ENCODE measurements around the gene PLEKHA8.

DNA sequence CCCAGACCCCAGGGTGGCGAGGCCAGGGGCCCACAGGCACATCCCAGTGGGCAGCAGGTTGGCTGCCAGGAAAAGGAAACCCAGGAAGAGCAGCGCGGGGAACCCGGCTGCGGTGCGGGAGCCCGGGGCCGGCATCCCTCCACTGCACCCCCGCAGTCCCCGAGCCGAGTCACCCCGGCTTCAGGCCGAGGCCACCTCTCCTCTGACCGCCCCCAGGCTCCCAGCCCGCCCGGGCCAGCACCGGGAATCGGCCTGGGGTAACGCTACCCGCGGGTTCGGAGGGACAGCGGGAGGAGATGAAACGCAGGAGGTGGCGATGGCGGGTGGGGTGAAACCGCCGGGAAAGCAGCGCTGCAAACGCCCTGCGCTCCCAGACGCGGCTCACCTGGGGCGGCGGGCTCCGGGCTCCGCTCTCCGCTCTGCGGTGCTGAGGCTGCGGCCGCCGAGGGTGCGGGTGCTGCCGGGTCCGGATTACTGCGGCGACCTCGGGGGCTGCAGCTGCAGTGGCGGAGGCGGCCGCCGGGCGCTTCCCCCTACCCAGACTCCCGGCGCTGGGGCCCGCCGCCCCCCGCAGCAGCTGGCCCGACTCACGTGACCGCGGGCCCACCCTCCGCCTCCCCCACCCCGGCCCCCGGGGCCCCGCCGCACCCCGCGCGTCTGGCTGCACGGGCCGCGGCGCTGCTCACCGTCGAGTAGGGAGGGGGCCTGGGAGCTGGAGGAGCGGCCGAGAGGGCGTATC lies 38.8 kb upstream of the PLEKHA8 start, which contains the start of gene SCRN1:
- TF ChIP-seq EZH2phosphoT487 (IDR thresholded peaks at IDR 0.05; ENCODE audit: borderline replicate concordance, low read length) = 0 out of 2 replicates have a peak, but pooled peaks have one; percentile 42
- TF ChIP-seq, protein P1, sequence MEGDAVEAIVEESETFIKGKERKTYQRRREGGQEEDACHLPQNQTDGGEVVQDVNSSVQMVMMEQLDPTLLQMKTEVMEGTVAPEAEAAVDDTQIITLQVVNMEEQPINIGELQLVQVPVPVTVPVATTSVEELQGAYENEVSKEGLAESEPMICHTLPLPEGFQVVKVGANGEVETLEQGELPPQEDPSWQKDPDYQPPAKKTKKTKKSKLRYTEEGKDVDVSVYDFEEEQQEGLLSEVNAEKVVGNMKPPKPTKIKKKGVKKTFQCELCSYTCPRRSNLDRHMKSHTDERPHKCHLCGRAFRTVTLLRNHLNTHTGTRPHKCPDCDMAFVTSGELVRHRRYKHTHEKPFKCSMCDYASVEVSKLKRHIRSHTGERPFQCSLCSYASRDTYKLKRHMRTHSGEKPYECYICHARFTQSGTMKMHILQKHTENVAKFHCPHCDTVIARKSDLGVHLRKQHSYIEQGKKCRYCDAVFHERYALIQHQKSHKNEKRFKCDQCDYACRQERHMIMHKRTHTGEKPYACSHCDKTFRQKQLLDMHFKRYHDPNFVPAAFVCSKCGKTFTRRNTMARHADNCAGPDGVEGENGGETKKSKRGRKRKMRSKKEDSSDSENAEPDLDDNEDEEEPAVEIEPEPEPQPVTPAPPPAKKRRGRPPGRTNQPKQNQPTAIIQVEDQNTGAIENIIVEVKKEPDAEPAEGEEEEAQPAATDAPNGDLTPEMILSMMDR (IDR thresholded peaks at IDR 0.05; ENCODE audit: low read depth, low read length, poor library complexity, severe bottlenecking) = no peak

Measured in DOHH2 (cell line).